SU-DHL-6 (cell line): ENCODE data around the gene LAGE3.

Experiments used
- H2AFZ ChIP-seq: fragments of 200-600 bp; sonication (generic); 2 replicates; pipeline ENCODE4 v1.6.1; 2014; ENCODE audit warnings: low read depth, mild to moderate bottlenecking, moderate library complexity, mixed read lengths, antibody characterized with exemption, low read length; ENCODE audit not compliant: severe bottlenecking
- H3F3A ChIP-seq: fragments of 200-600 bp; shearing (Covaris generic); 2 replicates; pipeline ENCODE4 v1.6.0; 2016; ENCODE audit warnings: antibody characterized with exemption, mild to moderate bottlenecking; ENCODE audit not compliant: insufficient read depth
- H3K27ac ChIP-seq: fragments of 200-600 bp; sonication (generic); 2 replicates; pipeline ENCODE4 v1.5.1; 2016; ENCODE audit warnings: low read depth, mild to moderate bottlenecking, low read length, moderate library complexity, mixed read lengths
- H3K27me3 ChIP-seq: fragments of 200-600 bp; sonication (generic), shearing (Covaris generic); 2 replicates; pipeline ENCODE4 v1.6.0; 2014; ENCODE audit warnings: mild to moderate bottlenecking, low read length
- H3K36me3 ChIP-seq: fragments of 200-600 bp; sonication (generic); 2 replicates; pipeline ENCODE4 v1.6.1; 2014; ENCODE audit warnings: mild to moderate bottlenecking, low read length, mixed read lengths
- H3K4me2 ChIP-seq: fragments of 300-600, 200-600 bp; shearing (Covaris generic), sonication (generic); 2 replicates; pipeline ENCODE4 v1.6.0; 2014; ENCODE audit warnings: low read length, low read depth, mild to moderate bottlenecking; ENCODE audit not compliant: poor library complexity, severe bottlenecking
- H3K4me3 ChIP-seq: fragments of 200-600 bp; sonication (generic); 2 replicates; pipeline ENCODE4 v1.5.1; 2014; ENCODE audit warnings: antibody characterized with exemption, low read length, mild to moderate bottlenecking, mixed read lengths; ENCODE audit not compliant: insufficient read depth, poor library complexity, severe bottlenecking
- H3K79me2 ChIP-seq: fragments of 200-600 bp; sonication (generic); 2 replicates; pipeline ENCODE4 v1.6.1; 2014; ENCODE audit warnings: mild to moderate bottlenecking, low read length, moderate library complexity; ENCODE audit not compliant: insufficient read depth
- H3K9ac ChIP-seq: fragments of 200-600 bp; sonication (generic); 2 replicates; pipeline ENCODE4 v1.7.0; 2014; ENCODE audit warnings: mild to moderate bottlenecking, low read length
- H3K9me2 ChIP-seq: fragments of 200-600 bp; sonication (generic); replicated peaks from 2 replicates; pipeline ENCODE4 v1.6.1; 2014; ENCODE audit warnings: low read length; ENCODE audit not compliant: insufficient read depth
- H3K9me3 ChIP-seq: fragments of 200-600 bp; sonication (generic); 2 replicates; pipeline ENCODE4 v1.6.1; 2014; ENCODE audit warnings: low read length, mixed read lengths; ENCODE audit not compliant: insufficient read depth
- H4K20me1 ChIP-seq: fragments of 200-600 bp; sonication (generic); 2 replicates; pipeline ENCODE4 v1.6.1; 2014; ENCODE audit warnings: low read depth, mild to moderate bottlenecking, antibody characterized with exemption, low read length, moderate library complexity, mixed read lengths
- EZH2phosphoT487 ChIP-seq: fragments of 200-600 bp; sonication (generic), shearing (Covaris generic); conservative IDR thresholded peaks from 2 replicates; pipeline ENCODE4 v1.6.1; 2018; ENCODE audit warnings: mild to moderate bottlenecking, antibody characterized with exemption, low read length, moderate library complexity, mixed read lengths
- TF ChIP-seq, protein P1 (sequence below): fragments of 200-600 bp; sonication (generic); IDR thresholded peaks from one replicate; pipeline ENCODE4 v1.5.1; 2017; ENCODE audit warnings: antibody characterized with exemption, mild to moderate bottlenecking, low read length, moderate library complexity; ENCODE audit not compliant: insufficient read depth, poor library complexity, severe bottlenecking

LAGE3 gene

DNA sequence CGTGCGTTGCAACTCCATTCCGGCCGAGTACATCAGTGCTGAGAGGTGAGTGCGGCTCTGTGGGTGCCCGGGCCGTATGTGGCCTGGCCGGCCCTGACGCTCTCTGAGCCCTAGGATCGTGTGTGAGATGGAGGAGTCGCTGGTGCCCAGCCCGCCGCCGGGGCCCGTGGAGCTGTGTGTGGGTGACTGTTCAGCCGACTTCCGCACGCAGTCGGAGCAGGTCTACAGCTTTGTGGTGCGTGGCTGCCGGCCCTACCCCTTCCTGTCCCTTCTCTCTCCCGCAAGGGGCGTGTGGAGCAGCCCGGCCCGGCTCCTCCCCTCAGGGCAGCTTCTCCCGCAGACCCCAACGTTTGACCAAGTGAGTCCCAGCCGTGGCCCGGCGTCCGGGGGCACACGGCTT, 13.0 kb downstream of the LAGE3 start:
- no peak overlapping the region for H3K27ac ChIP-seq
- no peak overlapping the region for H3K4me2 ChIP-seq
- no peaks in the 10 kb centered on the region for H3F3A ChIP-seq
- H4K20me1 ChIP-seq = no peaks in the 10 kb centered on the region
- H3K9ac ChIP-seq = no peak overlapping the region
- no peaks in the 10 kb centered on the region for H3K36me3 ChIP-seq
- no peaks in the 10 kb centered on the region for H3K79me2 ChIP-seq
- H3K27me3 ChIP-seq = no peaks in the 10 kb centered on the region
- no peak overlapping the region for H3K4me3 ChIP-seq
- TF ChIP-seq EZH2phosphoT487 = no peak
- TF ChIP-seq, protein P1, sequence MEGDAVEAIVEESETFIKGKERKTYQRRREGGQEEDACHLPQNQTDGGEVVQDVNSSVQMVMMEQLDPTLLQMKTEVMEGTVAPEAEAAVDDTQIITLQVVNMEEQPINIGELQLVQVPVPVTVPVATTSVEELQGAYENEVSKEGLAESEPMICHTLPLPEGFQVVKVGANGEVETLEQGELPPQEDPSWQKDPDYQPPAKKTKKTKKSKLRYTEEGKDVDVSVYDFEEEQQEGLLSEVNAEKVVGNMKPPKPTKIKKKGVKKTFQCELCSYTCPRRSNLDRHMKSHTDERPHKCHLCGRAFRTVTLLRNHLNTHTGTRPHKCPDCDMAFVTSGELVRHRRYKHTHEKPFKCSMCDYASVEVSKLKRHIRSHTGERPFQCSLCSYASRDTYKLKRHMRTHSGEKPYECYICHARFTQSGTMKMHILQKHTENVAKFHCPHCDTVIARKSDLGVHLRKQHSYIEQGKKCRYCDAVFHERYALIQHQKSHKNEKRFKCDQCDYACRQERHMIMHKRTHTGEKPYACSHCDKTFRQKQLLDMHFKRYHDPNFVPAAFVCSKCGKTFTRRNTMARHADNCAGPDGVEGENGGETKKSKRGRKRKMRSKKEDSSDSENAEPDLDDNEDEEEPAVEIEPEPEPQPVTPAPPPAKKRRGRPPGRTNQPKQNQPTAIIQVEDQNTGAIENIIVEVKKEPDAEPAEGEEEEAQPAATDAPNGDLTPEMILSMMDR = no peak
- no peak overlapping the region for H2AFZ ChIP-seq
- no peaks in the 10 kb centered on the region for H3K9me3 ChIP-seq
- H3K9me2 ChIP-seq = no peaks in the 10 kb centered on the region

DNA sequence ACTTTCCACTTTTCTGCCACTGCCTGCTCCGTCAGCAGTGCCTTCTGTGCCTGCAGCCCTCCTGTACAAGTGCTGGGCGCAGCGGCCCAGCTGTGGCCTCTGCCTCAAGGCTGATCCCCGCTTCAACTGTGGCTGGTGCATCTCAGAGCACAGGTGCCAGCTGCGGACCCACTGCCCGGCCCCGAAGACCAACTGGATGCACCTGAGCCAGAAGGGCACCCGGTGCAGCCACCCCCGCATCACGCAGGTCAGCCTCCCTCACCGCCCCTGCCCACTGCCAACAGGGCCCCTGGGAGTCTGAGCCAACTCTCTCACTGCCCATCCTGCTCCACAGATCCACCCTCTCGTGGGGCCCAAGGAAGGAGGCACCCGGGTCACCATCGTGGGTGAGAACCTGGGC, 13.5 kb downstream of the LAGE3 start:
- no peak overlapping the region for H3K9ac ChIP-seq
- TF ChIP-seq, protein P1 = no peak
- no peak for TF ChIP-seq EZH2phosphoT487
- no peaks in the 10 kb centered on the region for H3K9me2 ChIP-seq
- H3K4me2 ChIP-seq = no peak overlapping the region
- H3F3A ChIP-seq = no peaks in the 10 kb centered on the region
- H3K27me3 ChIP-seq = no peaks in the 10 kb centered on the region
- no peaks in the 10 kb centered on the region for H4K20me1 ChIP-seq
- no peak overlapping the region for H3K4me3 ChIP-seq
- H2AFZ ChIP-seq = no peak overlapping the region
- no peaks in the 10 kb centered on the region for H3K9me3 ChIP-seq
- H3K27ac ChIP-seq = no peak overlapping the region
- no peaks in the 10 kb centered on the region for H3K36me3 ChIP-seq
- no peaks in the 10 kb centered on the region for H3K79me2 ChIP-seq

DNA sequence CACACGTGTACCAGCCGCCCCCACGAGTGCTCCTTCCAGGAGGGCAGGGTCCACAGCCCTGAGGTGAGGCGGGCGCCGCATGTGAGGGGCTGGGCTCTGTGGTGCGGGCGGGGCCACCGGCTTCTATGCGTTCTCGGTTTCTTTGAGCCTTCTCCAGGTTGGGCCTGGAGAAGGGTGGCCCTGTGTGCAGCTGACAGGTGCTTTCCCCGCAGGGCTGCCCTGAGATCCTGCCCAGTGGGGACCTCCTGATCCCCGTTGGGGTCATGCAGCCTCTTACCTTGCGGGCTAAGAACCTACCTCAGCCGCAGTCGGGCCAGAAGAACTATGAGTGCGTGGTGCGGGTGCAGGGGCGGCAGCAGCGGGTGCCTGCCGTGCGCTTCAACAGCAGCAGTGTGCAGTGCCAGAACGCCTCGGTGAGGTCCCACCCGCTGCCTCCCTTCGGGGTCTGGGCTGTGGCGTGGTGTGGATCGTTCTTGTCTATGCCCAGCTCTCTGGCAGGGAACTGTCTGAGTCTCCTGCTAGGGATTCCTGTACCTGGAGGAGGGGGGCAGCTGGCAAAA, 14.2 kb downstream of the LAGE3 start:
- Histone ChIP-seq H3K9me3 (no peaks in the 10 kb centered on the region), H4K20me1 (no peaks in the 10 kb centered on the region), H3K4me2 (no peak overlapping the region), H3K4me3 (no peak overlapping the region), H3K79me2 (no peaks in the 10 kb centered on the region), H3K9ac (no peak overlapping the region), H3K27ac (no peak overlapping the region), H3K27me3 (no peaks in the 10 kb centered on the region), H3K36me3 (no peaks in the 10 kb centered on the region), H3K9me2 (no peaks in the 10 kb centered on the region), H3F3A (no peaks in the 10 kb centered on the region), H2AFZ (no peak overlapping the region)
- TF ChIP-seq, protein P1 = no peak
- TF ChIP-seq EZH2phosphoT487 = no peak
